NB4 (cell line): ENCODE data around the gene HAGHL.

Experiments used
- POLR2A ChIP-seq: IDR thresholded peaks from 2 replicates; pipeline ENCODE4 v1.6.1; 2011; ENCODE audit warnings: mild to moderate bottlenecking; ENCODE audit not compliant: insufficient read length; ENCODE audit errors: extremely low read depth
- TF ChIP-seq, protein P1 (sequence below): IDR thresholded peaks from one replicate; pipeline ENCODE4 v1.5.1; 2012; ENCODE audit warnings: low read depth, low read length

DNA sequence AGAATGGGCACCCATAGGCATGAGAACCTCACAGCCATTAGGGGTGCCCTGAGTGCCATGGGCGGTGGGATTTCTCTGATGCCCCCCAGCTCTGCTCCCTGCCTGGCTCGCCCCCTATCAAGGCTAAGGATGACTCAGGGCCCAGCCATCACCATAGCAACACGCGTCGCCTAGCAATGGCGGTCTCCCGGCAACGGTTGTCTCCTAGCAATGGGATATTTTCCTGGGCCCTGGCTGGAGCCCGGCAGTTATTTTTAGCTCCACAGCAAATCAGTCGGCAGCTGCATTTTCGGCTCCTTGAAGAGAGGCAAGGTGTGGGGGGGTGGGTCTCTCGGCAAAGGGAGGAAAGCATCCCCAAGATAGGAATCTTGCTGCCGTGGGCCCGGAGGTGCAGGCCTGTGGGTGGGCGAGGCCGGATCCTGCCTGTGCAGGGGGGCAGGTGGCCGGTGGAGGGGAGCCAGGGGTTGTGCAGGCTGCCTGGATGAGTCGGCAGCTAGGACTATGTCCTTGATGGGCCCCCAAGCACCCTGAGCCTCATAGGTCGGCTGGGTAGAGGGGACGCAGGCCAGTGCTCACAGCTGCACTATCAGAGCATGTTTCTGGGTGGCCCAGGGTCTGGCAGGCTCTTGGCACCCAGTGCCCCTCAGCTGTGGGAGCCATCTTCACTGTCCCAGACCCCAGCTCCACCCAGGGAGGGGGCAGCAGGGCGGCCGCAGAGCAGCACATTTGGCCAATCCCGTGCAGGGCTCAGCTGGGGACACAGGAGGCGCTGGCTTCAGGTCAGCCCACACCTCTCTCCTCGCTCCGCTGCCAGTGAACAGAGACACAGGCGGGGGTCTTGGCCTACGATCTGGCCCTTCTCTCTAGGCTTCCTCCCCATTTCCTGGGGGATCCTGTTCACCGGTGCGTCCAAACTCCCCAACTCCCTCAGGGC is 17.1 kb upstream of the HAGHL start:
- TF ChIP-seq, protein P1, sequence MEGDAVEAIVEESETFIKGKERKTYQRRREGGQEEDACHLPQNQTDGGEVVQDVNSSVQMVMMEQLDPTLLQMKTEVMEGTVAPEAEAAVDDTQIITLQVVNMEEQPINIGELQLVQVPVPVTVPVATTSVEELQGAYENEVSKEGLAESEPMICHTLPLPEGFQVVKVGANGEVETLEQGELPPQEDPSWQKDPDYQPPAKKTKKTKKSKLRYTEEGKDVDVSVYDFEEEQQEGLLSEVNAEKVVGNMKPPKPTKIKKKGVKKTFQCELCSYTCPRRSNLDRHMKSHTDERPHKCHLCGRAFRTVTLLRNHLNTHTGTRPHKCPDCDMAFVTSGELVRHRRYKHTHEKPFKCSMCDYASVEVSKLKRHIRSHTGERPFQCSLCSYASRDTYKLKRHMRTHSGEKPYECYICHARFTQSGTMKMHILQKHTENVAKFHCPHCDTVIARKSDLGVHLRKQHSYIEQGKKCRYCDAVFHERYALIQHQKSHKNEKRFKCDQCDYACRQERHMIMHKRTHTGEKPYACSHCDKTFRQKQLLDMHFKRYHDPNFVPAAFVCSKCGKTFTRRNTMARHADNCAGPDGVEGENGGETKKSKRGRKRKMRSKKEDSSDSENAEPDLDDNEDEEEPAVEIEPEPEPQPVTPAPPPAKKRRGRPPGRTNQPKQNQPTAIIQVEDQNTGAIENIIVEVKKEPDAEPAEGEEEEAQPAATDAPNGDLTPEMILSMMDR = no peak
- no peak for TF ChIP-seq POLR2A
